GM18526 (cell line): Measurements from ENCODE around the gene PTK6.

Experiments
- POLR2A ChIP-seq: IDR thresholded peaks from 3 replicates; pipeline ENCODE4 v1.6.1; 2011; ENCODE audit not compliant: insufficient read length; ENCODE audit errors: extremely low read depth

Gene PTK6

GRCh38 chr20:63552481-63553249, 15.5 kb upstream of the PTK6 start:
- peak; percentile 16 for TF ChIP-seq POLR2A

GRCh38 chr20:63551068-63551467, 13.9 kb upstream of the PTK6 start:
- no peak for TF ChIP-seq POLR2A

- no peak for TF ChIP-seq POLR2A
Measured at GRCh38 chr20:63549679-63550282, 12.6 kb upstream of the PTK6 start.

- no peak for TF ChIP-seq POLR2A
Measured at GRCh38 chr20:63549019-63549418, 11.8 kb upstream of the PTK6 start.

- no peak for TF ChIP-seq POLR2A
Measured at GRCh38 chr20:63548542-63548941, 11.4 kb upstream of the PTK6 start.

GRCh38 chr20:63547725-63548480, 10.7 kb upstream of the PTK6 start, which contains the start of gene SRMS:
SRMS (minus strand) TSS chr20:63547749; CDS start chr20:63547463, 286 bp downstream.
- no peak for TF ChIP-seq POLR2A

GRCh38 chr20:63546956-63547724, 10.0 kb upstream of the PTK6 start:
- TF ChIP-seq POLR2A = no peak

- no peak for TF ChIP-seq POLR2A
Measured at GRCh38 chr20:63546256-63546955, 9.2 kb upstream of the PTK6 start.

GRCh38 chr20:63545814-63546213, 8.6 kb upstream of the PTK6 start:
- TF ChIP-seq POLR2A = no peak

GRCh38 chr20:63544958-63545516, 7.9 kb upstream of the PTK6 start:
- no peak for TF ChIP-seq POLR2A

- no peak for TF ChIP-seq POLR2A
Measured at GRCh38 chr20:63544241-63544957, 7.2 kb upstream of the PTK6 start.

- no peak for TF ChIP-seq POLR2A
Measured at GRCh38 chr20:63543733-63544132, 6.6 kb upstream of the PTK6 start.

GRCh38 chr20:63543131-63543530, 6.0 kb upstream of the PTK6 start:
- no peak for TF ChIP-seq POLR2A

- no peak for TF ChIP-seq POLR2A
Measured at GRCh38 chr20:63542696-63543095, 5.5 kb upstream of the PTK6 start.
